ENCODE results near the gene AGMO.

- peak; percentile 96 to 97 for TF ChIP-seq HNF4A (conservative IDR thresholded peaks at IDR 0.05)
- TF ChIP-seq HNF4G (IDR thresholded peaks at IDR 0.05), result peak; percentile 89
- TF ChIP-seq TAF1 (conservative IDR thresholded peaks at IDR 0.05), result no peak
- TF ChIP-seq JUND (IDR thresholded peaks at IDR 0.05), result no peak
- TF ChIP-seq CTCF (IDR thresholded peaks at IDR 0.05; ENCODE audit: low read depth, low read length, missing input control), result peak; percentile 68
- TF ChIP-seq MAX (IDR thresholded peaks at IDR 0.05), result no peak
- peak; percentile 66 for TF ChIP-seq YY1 (IDR thresholded peaks at IDR 0.05)
- TF ChIP-seq FOXA1 (IDR thresholded peaks at IDR 0.05), result no peak
- no peak for TF ChIP-seq REST (IDR thresholded peaks at IDR 0.05)
- TF ChIP-seq RAD21 (IDR thresholded peaks at IDR 0.05), result peak; percentile 90
- TF ChIP-seq SP1 (IDR thresholded peaks at IDR 0.05), result peak; percentile 47
- peak in 1 of 2 donors; percentile 22 for TF ChIP-seq EGR1 (IDR thresholded peaks at IDR 0.05; ENCODE audit: low read depth in 2 of 2)
Measured at GRCh38 chr7:15305002-15305600, 256.7 kb downstream of the AGMO start.

Measured in liver (tissue), 3 donors.